HL-60/S4 treated with phorbol 12-myristate 13-acetate at 8.2 ng/mL for 4 days and 3 days (cell line): ENCODE data around the gene RHNO1.

Source experiments
- in situ Hi-C: fragments of 300-500 bp; cut with MboI; formaldehyde crosslinking; loops from 2 replicates; pipeline ENCODE4 v1.15.0; 2022; ENCODE audit warnings: low sequenced_read_pairs

RHNO1 gene

DNA sequence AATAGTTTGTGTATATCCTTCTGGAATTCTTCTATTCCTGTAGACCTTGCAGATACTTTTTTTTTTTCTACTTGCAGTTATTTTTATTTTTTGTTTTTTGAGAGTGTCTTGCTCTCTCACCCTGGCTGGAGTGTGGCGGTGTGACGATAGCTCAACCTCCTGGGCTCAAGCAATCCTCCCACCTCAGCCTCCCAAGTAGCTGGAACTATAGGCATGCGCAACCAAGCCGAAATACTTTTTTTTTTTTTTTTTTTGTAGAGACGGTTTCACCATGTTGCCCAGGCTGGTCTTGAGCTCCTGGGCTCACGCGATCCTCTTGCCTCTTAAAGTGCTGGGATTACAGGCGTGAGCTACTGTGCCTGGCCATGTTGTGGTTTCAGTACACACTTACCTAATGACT is 23.6 kb downstream of the RHNO1 start:
- in situ Hi-C loops, result no loop called here

DNA sequence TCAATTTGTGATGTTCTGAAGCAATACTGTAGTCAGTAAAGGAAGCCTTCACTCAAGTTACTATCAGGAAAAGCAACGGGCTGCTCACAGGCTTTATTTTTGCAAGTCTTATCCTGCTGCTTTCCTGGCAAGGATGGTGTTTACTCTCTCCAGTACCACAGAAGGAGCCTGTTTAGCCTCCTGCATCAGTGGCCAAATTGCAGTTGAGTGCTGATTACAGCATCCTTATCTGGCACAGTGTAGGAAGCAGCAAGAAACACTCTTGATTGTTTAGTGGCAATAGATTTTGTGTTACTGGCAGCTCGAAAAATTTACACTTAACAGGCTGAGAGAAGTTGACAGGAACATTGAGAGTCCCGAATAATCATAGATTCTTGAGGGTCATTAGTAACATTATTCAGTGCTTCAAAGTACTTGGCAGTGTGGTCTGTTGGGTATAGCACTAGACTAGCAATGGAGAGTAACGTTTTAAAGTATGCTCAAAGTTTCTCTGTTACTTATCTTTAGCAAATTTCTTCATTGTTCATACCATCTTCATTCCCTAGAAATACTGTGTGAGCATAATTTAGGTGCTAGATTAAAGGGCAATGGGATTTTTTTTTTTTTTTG is 25.4 kb downstream of the RHNO1 start:
- in situ Hi-C loops, result no loop called here

GRCh38 chr12:2904260-2904659 is 27.2 kb downstream of the RHNO1 start:
- in situ Hi-C loops, result no loop called here

- in situ Hi-C loops, result no loop called here
Measured at GRCh38 chr12:2912216-2912575, 35.2 kb downstream of the RHNO1 start.

DNA sequence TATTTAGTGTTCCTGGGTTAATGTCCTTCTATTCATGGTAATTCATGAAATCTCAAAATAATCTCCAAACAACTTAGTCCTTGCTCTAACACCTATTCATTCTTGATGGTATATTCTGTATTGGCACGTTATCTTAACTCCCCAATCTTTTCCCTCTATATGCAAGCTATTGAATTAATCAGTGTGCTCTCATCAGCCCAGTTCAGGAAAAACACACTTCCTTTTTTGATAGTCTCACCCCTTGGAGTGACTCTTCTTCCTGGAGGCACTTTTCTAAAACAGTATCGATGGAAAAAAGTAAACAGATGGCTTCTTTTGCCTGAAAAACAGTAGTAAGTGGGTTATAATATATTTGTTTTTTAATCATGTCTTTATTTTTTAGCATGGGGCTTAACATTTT is 42.2 kb downstream of the RHNO1 start:
- in situ Hi-C loops, result no loop called here

- in situ Hi-C loops, result no loop called here
Measured at GRCh38 chr12:2922329-2922728, 45.3 kb downstream of the RHNO1 start.

- in situ Hi-C loops, result no loop called here
Measured at GRCh38 chr12:2923057-2923456, 46.0 kb downstream of the RHNO1 start.

GRCh38 chr12:2924019-2924418 is 47.0 kb downstream of the RHNO1 start:
- in situ Hi-C loops, result no loop called here

DNA sequence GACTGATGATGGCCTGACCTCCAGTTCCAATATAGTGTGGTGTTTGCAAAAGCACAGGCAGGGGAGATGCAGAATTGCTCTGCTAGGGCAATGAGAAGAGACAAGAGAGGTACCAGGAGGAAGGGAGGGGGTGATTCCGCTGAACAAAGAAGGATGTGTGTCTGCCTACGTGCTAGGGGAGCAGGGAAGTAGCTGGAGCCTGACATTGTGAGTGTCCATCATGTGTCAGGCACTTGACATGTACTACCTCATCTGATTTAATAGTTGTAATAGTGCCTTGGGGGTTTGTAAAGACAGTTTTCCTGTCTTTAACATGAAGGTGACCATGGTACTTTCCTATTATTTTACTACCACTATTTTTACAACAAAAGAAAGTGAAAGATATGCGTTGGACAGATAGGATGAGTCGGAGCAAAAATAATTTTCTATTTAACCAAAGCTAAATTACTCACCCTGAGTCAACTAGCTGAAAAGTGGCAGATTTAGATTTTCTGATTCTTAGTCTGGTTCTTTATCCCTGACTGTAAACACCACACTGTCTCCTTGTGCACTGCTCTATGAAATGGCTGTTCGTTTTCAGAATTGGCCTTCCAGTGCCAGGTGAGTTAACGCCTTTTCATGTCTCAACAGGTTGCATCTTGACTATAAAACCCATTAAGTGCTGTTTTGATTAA is 48.4 kb downstream of the RHNO1 start:
- in situ Hi-C loops, result no loop called here

DNA sequence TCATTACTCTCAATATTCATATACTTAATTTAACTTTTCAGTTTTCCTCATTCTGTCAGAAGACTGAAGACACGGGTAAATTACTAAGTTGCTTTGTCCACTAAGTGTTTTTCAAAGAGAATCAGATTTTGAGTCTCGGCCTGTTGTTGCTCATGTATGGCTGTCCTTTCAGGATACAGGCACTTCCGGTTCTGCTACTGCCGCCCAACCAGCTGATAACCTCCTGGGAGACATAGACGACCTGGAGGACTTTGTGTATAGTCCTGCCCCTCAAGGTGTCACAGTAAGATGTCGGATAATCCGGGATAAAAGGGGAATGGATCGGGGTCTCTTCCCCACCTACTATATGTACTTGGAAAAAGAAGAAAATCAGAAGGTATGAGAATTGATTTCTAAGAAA is 53.8 kb downstream of the RHNO1 start:
- in situ Hi-C loops, result no loop called here

- in situ Hi-C loops, result no loop called here
Measured at GRCh38 chr12:2933586-2933985, 56.6 kb downstream of the RHNO1 start.

DNA sequence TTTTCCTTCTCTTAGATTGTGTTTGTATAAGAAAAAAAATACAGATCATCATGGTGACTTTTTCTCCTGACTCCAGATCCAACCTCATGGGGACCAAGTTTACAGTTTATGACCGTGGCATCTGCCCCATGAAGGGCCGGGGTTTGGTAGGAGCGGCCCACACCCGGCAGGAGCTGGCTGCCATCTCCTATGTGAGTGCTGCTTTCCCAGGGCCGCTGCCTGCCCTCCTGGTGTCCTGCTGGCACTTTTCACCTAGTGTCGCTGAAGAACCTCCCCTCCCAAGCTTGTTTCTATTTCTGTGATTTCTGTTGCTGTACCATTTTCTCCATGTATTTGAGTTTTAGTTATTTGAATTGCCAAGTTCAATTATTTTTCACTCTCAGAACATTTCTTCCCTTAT is 57.3 kb downstream of the RHNO1 start:
- in situ Hi-C loops, result no loop called here

- in situ Hi-C loops, result no loop called here
Measured at GRCh38 chr12:2936301-2936700, 59.3 kb downstream of the RHNO1 start.

GRCh38 chr12:2937500-2937899 is 60.5 kb downstream of the RHNO1 start:
- in situ Hi-C loops, result no loop called here
